Measurements from ENCODE around the gene CCDC187. TPM values are rescaled to one million over a fixed set of nuclear protein-coding genes. Genes with fewer than 3 reads are reported as not detected.

The CCDC187 gene
- total RNA-seq, 2 donors from 2014 or later = 0.04 to 0.09 TPM

DNA sequence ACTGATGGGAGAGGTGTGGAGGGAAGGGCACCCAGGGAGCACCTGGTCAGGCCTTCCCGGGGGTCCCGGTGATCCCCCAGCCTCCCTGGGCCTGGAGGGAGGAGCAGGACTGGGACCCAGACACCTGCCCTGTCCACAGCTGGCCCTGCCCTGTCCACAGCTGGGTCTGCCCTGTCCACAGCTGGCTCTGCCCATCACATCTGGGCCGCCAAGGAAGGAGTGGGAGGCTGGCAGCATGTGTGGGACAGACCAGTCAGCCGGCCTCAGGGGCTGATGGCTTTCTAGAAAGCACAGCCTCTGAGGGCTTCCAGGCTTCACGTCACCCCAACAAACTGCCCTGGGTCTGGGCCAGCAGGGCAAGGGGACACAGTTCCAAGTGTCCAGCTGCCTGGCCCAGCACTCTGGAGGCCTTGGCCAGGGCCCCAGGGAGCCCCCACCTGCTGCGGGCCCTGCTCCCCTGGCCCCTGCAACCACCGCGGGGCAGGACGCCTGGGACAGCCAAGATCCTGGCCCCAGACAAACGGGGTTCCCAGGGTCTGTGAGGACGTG lies 47.4 kb upstream of the CCDC187 start:
- Mint-ChIP-seq H3K4me1 (no peaks in the 10 kb centered on the region), H3K27ac (no peak overlapping the region), H3K9me3 (no peaks in the 10 kb centered on the region), H3K36me3 (ENCODE audit: low read depth) (no peaks in the 10 kb centered on the region), H3K4me3 (no peak overlapping the region), H3K27me3 (ENCODE audit: insufficient read depth) (no peaks in the 10 kb centered on the region)
- Histone ChIP-seq H3K36me3 (ENCODE audit: control insufficient read depth, insufficient read depth, low read length) (no peaks in the 10 kb centered on the region), H3K9me3 (ENCODE audit: control insufficient read depth, low read length) (no peaks in the 10 kb centered on the region), H3K27me3 (ENCODE audit: control insufficient read depth, insufficient read depth, low read length, poor library complexity, severe bottlenecking) (no peaks in the 10 kb centered on the region), H3K27ac (ENCODE audit: low read depth, low read length) (no peak overlapping the region), H3K9ac (ENCODE audit: extremely low read depth, low read length, poor library complexity, severe bottlenecking) (no peak overlapping the region), H3K4me1 (ENCODE audit: control insufficient read depth, insufficient read depth, low read length) (no peaks in the 10 kb centered on the region), H3K4me3 (ENCODE audit: low read length) (no peak overlapping the region)
- TF ChIP-seq, protein P1, sequence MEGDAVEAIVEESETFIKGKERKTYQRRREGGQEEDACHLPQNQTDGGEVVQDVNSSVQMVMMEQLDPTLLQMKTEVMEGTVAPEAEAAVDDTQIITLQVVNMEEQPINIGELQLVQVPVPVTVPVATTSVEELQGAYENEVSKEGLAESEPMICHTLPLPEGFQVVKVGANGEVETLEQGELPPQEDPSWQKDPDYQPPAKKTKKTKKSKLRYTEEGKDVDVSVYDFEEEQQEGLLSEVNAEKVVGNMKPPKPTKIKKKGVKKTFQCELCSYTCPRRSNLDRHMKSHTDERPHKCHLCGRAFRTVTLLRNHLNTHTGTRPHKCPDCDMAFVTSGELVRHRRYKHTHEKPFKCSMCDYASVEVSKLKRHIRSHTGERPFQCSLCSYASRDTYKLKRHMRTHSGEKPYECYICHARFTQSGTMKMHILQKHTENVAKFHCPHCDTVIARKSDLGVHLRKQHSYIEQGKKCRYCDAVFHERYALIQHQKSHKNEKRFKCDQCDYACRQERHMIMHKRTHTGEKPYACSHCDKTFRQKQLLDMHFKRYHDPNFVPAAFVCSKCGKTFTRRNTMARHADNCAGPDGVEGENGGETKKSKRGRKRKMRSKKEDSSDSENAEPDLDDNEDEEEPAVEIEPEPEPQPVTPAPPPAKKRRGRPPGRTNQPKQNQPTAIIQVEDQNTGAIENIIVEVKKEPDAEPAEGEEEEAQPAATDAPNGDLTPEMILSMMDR (conservative IDR thresholded peaks at IDR 0.05) = no peak
- 88 to 96% methylated on average over 7 to 11 of the region's 11 CpGs for WGBS, 2 experiments (ENCODE audit: insufficient coverage in 1 of 2, insufficient read length in 1 of 2)
- no peak for DNase-seq

- Mint-ChIP-seq H3K27ac (no peak overlapping the region), H3K9me3 (no peaks in the 10 kb centered on the region), H3K36me3 (ENCODE audit: low read depth) (no peaks in the 10 kb centered on the region), H3K27me3 (ENCODE audit: insufficient read depth) (no peaks in the 10 kb centered on the region), H3K4me1 (peaks cover 1% of the 10 kb centered on the region), H3K4me3 (no peak overlapping the region)
- H3K36me3 ChIP-seq (ENCODE audit: control insufficient read depth, insufficient read depth, low read length) = no peaks in the 10 kb centered on the region
- no peak overlapping the region for H3K27ac ChIP-seq (ENCODE audit: low read depth, low read length)
- H3K9ac ChIP-seq (ENCODE audit: extremely low read depth, low read length, poor library complexity, severe bottlenecking) = no peak overlapping the region
- no peaks in the 10 kb centered on the region for H3K4me1 ChIP-seq (ENCODE audit: control insufficient read depth, insufficient read depth, low read length)
- 90 to 92% methylated on average over 23 to 24 of the region's 24 CpGs for WGBS, 2 experiments (ENCODE audit: insufficient coverage in 1 of 2, insufficient read length in 1 of 2)
- TF ChIP-seq, protein P1 (conservative IDR thresholded peaks at IDR 0.05) = no peak
- DNase-seq = no peak
- H3K27me3 ChIP-seq (ENCODE audit: control insufficient read depth, insufficient read depth, low read length, poor library complexity, severe bottlenecking) = no peaks in the 10 kb centered on the region
- H3K4me3 ChIP-seq (ENCODE audit: low read length) = no peak overlapping the region
- no peaks in the 10 kb centered on the region for H3K9me3 ChIP-seq (ENCODE audit: control insufficient read depth, low read length)
These were observed 45.7 kb upstream of the CCDC187 start for GRCh38 chr9:136349546-136349945.

DNA sequence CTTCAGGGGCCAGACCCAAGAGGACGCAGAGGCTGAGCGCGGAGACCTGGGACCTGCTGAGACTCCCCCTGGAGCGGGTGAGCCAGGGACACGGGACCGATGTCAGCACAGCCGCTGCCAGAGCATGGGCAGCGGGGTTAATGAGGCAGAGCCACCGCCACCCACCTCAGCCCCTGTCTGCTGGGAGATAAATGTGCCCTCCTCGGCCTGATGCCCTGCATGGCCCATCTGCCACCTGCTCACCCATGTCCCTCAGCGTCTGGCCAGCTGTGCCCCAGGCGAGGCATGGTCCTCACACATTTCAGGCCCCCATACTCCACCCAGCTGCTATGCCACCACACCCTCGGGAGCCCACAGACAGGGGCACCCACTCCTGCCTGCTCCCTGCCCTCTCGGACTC lies 44.8 kb upstream of the CCDC187 start:
- Histone ChIP-seq H3K4me1 (ENCODE audit: control insufficient read depth, insufficient read depth, low read length) (no peaks in the 10 kb centered on the region), H3K36me3 (ENCODE audit: control insufficient read depth, insufficient read depth, low read length) (no peaks in the 10 kb centered on the region), H3K27me3 (ENCODE audit: control insufficient read depth, insufficient read depth, low read length, poor library complexity, severe bottlenecking) (no peaks in the 10 kb centered on the region), H3K9ac (ENCODE audit: extremely low read depth, low read length, poor library complexity, severe bottlenecking) (no peak overlapping the region), H3K4me3 (ENCODE audit: low read length) (no peak overlapping the region), H3K9me3 (ENCODE audit: control insufficient read depth, low read length) (no peaks in the 10 kb centered on the region), H3K27ac (ENCODE audit: low read depth, low read length) (no peak overlapping the region)
- TF ChIP-seq, protein P1 (conservative IDR thresholded peaks at IDR 0.05) = no peak
- Mint-ChIP-seq H3K4me1 (peaks cover 1% of the 10 kb centered on the region), H3K9me3 (no peaks in the 10 kb centered on the region), H3K27ac (no peak overlapping the region), H3K4me3 (no peak overlapping the region), H3K27me3 (ENCODE audit: insufficient read depth) (no peaks in the 10 kb centered on the region), H3K36me3 (ENCODE audit: low read depth) (no peaks in the 10 kb centered on the region)
- DNase-seq = no peak
- 93 to 94% methylated on average over 4 to 14 of the region's 14 CpGs for WGBS, 2 experiments (ENCODE audit: insufficient coverage in 1 of 2, insufficient read length in 1 of 2)

Measured in endodermal cell (in vitro differentiated cells).